Uterus (tissue), 2 donors: ENCODE results near the gene NPL.

Source experiments
- CTCF ChIP-seq, 4 experiments: fragments of 200-600 bp in 2 of 4; fragments of 450-650 bp in 2 of 4; sonication (generic) in 2 of 4; IDR thresholded peaks; one replicate each; pipeline ENCODE4 v1.5.1; 2016 to 2019; ENCODE audit warnings: antibody characterized with exemption in 4 of 4, mild to moderate bottlenecking in 2 of 4, moderate library complexity in 1 of 4
- POLR2A ChIP-seq, 2 donors: fragments of 450-650 bp; IDR thresholded peaks; one replicate each; pipeline ENCODE4 v1.6.1; 2016; ENCODE audit warnings: antibody characterized with exemption in 2 of 2, mild to moderate bottlenecking in 1 of 2, moderate library complexity in 1 of 2

GRCh38 chr1:182842265-182842664 is 52.7 kb downstream of the NPL start:
- TF ChIP-seq POLR2A (IDR thresholded peaks at IDR 0.05) (no peak), CTCF (IDR thresholded peaks at IDR 0.05) (no peak)
